ENCODE data around the gene UBE2J1.

DNA sequence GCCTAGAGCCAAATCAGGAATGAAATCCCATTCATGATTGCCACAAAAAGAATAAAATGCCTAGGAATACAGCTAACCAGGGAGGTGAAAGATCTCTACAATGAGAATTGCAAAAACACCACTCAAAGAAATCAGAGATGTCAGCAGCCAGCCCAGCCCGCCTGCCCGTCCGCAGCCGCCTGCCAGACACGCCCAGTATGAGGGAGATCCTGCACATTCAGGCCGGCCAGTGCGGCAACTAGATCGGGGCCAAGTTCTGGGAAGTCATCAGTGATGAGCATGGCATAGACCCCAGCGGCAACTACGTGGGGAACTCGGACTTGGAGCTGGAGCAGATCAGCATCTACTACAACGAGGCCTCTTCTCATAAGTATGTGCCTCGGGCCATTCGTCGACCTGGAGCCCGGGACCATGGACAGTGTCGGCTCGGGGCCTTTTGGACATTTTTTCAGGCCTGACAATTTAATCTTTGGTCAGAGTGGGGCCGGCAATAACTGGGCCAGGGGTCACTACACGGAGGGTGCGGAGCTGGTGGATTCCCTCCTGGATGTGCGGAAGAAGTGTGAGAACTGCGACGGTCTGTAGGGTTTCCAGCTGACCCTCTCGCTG is 50.8 kb downstream of the UBE2J1 start:
- TF ChIP-seq, protein P1, sequence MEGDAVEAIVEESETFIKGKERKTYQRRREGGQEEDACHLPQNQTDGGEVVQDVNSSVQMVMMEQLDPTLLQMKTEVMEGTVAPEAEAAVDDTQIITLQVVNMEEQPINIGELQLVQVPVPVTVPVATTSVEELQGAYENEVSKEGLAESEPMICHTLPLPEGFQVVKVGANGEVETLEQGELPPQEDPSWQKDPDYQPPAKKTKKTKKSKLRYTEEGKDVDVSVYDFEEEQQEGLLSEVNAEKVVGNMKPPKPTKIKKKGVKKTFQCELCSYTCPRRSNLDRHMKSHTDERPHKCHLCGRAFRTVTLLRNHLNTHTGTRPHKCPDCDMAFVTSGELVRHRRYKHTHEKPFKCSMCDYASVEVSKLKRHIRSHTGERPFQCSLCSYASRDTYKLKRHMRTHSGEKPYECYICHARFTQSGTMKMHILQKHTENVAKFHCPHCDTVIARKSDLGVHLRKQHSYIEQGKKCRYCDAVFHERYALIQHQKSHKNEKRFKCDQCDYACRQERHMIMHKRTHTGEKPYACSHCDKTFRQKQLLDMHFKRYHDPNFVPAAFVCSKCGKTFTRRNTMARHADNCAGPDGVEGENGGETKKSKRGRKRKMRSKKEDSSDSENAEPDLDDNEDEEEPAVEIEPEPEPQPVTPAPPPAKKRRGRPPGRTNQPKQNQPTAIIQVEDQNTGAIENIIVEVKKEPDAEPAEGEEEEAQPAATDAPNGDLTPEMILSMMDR (conservative IDR thresholded peaks at IDR 0.05), result no peak
- TF ChIP-seq EZH2 (IDR thresholded peaks at IDR 0.05; ENCODE audit: low read depth), result no peak

Measured in PC-9 (cell line).